ENCODE results near the gene SS18L1. TPM values are rescaled to one million over a fixed set of nuclear protein-coding genes. Genes with fewer than 3 reads are reported as not detected.

Gene SS18L1
- total RNA-seq, 5 donors from 2014 or later (not counting 1 experiment from before 2014, with no cell fraction given), result 14.6 to 23.6 (median 19.4) TPM

DNA sequence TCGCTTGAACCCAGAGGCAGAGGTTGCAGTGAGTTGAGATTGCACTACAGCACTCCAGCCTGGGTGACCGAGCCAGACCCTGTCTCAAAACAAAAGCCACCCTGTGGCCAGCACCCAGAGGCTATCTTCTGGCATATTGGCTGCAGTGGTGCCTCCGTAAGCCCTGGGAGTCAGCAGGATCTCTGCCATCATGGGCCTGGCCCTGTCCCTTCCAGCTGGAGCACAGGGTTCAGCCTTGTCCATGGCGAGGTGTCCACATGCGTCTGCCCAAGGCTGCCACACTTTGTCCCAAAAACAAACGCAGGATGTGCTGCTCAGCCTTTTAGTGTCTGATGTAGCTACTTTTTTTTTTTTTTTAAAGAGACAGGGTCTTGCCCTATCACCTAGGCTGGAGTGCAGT lies 23.9 kb downstream of the SS18L1 start:
- WGBS (ENCODE audit: insufficient coverage), result 90% methylated on average over 4 of the region's 6 CpGs
- DNase-seq (no peak), ATAC-seq (replicated peaks in 1 of 4) (no peak)
- H3K36me3 Mint-ChIP-seq, result peaks cover 27% of the 10 kb centered on the region
- H3K27me3 ChIP-seq (replicated peaks in 1 of 2; ENCODE audit: control insufficient read depth in 2 of 2, extremely low read depth in 1 of 2, insufficient read depth in 2 of 2, low read length in 1 of 2), result no peaks in the 10 kb centered on the region
- H3K4me1 ChIP-seq (ENCODE audit: control insufficient read depth in 1 of 2, extremely low read depth in 1 of 2, insufficient read depth in 2 of 2, low read length in 2 of 2), result no peaks in the 10 kb centered on the region
- peaks cover 20 to 38% of the 10 kb centered on the region in 2 donors for H3K36me3 ChIP-seq (ENCODE audit: control insufficient read depth in 2 of 2, extremely low read depth in 1 of 2, insufficient read depth in 1 of 2, low read length in 1 of 2)
- no peak overlapping the region for H3K27ac ChIP-seq (ENCODE audit: low read length)
- no peaks in the 10 kb centered on the region for H3K9me3 ChIP-seq
- ChIA-PET CTCF (interaction anchor here in 1 of 2 donors (0.7 kb wide), 1 partner anchor 164 kb away, joined by 11 read pairs; no protein-coding TSS in a partner anchor), POLR2A (interaction anchor here in 1 of 2 donors (0.6 kb wide), 1 partner anchor 39 kb away, joined by 3 read pairs; no protein-coding TSS in a partner anchor)
- H3K27me3 Mint-ChIP-seq, result no peaks in the 10 kb centered on the region
- no peaks in the 10 kb centered on the region for H3K9me3 Mint-ChIP-seq
- no peak overlapping the region for H3K4me3 ChIP-seq (ENCODE audit: control insufficient read depth in 1 of 2, extremely low read depth in 1 of 2, low read length in 1 of 2)
- H3K27ac Mint-ChIP-seq, result no peak overlapping the region
- H3K4me3 Mint-ChIP-seq, result no peak overlapping the region
- H3K4me1 Mint-ChIP-seq, result no peaks in the 10 kb centered on the region

DNA sequence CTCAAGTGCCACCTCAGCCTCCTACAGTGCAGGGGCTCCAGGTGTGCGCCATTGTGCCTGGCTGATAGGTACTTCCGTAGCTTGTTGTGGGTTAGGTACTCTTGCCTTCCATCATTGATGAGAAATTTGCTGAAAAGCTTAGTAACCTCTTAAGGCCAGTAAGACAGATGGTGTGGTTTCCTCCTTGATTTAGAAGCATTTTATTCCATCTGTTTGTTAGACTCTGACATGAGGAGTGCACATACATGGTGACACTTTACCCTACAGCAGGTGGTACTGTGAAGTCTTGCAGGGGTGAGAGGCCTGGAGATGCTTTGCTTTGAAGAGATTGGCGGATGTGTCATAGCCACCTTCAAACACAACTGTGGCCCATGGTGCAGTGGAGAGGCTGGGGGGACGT lies 24.5 kb downstream of the SS18L1 start:
- ATAC-seq (replicated peaks in 1 of 4) (no peak), DNase-seq (no peak)
- H3K4me1 Mint-ChIP-seq, result no peaks in the 10 kb centered on the region
- H3K27ac Mint-ChIP-seq, result no peak overlapping the region
- CTCF ChIA-PET, result interaction anchor here in 1 of 2 donors (0.7 kb wide), 1 partner anchor 165 kb away, joined by 11 read pairs; no protein-coding TSS in a partner anchor
- no peaks in the 10 kb centered on the region for H3K9me3 Mint-ChIP-seq
- Histone ChIP-seq H3K36me3 (ENCODE audit: control insufficient read depth in 2 of 2, extremely low read depth in 1 of 2, insufficient read depth in 1 of 2, low read length in 1 of 2) (peaks cover 20 to 34% of the 10 kb centered on the region in 2 donors), H3K9me3 (no peaks in the 10 kb centered on the region), H3K4me1 (ENCODE audit: control insufficient read depth in 1 of 2, extremely low read depth in 1 of 2, insufficient read depth in 2 of 2, low read length in 2 of 2) (no peaks in the 10 kb centered on the region), H3K27me3 (replicated peaks in 1 of 2; ENCODE audit: control insufficient read depth in 2 of 2, extremely low read depth in 1 of 2, insufficient read depth in 2 of 2, low read length in 1 of 2) (no peaks in the 10 kb centered on the region), H3K4me3 (ENCODE audit: control insufficient read depth in 1 of 2, extremely low read depth in 1 of 2, low read length in 1 of 2) (no peak overlapping the region), H3K27ac (ENCODE audit: low read length) (no peak overlapping the region)
- no peaks in the 10 kb centered on the region for H3K27me3 Mint-ChIP-seq
- POLR2A ChIA-PET, result interaction anchor here in 1 of 2 donors (0.6 kb wide), 1 partner anchor 40 kb away, joined by 3 read pairs; no protein-coding TSS in a partner anchor
- no peak overlapping the region for H3K4me3 Mint-ChIP-seq
- H3K36me3 Mint-ChIP-seq, result peaks cover 27% of the 10 kb centered on the region
- WGBS (ENCODE audit: insufficient coverage), result 100% methylated on average over 1 of the region's 4 CpGs

DNA sequence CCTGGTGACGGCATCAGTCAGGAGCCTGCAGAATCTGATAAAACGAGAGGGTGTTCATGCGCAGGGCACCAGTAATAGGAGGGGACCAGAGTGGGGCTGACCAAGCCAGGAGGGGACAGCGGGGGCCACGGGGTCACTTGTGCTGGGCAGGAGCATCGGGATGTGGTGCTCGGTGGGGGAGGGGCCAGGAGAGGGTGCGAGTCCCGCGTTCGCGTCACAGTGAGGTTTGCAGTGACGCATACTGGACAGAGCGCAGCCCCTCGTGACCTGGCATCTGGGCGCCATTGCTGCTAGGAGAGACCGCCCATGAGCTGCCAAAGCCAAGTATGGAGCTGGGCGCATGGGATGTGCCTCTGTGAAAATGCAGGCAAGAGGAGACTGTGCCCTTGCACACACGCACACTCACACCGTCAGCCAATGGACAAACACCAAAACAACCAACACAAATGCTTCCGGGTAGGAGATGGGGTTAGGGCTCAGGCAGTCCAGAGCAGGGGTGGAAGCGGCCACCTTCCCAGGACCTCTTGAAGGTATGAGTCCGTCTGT lies 25.4 kb downstream of the SS18L1 start:
- no peak overlapping the region for H3K27ac Mint-ChIP-seq
- Histone ChIP-seq H3K27me3 (replicated peaks in 1 of 2; ENCODE audit: control insufficient read depth in 2 of 2, extremely low read depth in 1 of 2, insufficient read depth in 2 of 2, low read length in 1 of 2) (no peaks in the 10 kb centered on the region), H3K27ac (ENCODE audit: low read length) (no peak overlapping the region), H3K36me3 (ENCODE audit: control insufficient read depth in 2 of 2, extremely low read depth in 1 of 2, insufficient read depth in 1 of 2, low read length in 1 of 2) (peaks cover 20 to 31% of the 10 kb centered on the region in 2 donors), H3K9me3 (no peaks in the 10 kb centered on the region), H3K4me3 (ENCODE audit: control insufficient read depth in 1 of 2, extremely low read depth in 1 of 2, low read length in 1 of 2) (no peak overlapping the region), H3K4me1 (ENCODE audit: control insufficient read depth in 1 of 2, extremely low read depth in 1 of 2, insufficient read depth in 2 of 2, low read length in 2 of 2) (no peaks in the 10 kb centered on the region)
- ChIA-PET POLR2A (no interaction called here), CTCF (no interaction called here)
- ATAC-seq (replicated peaks in 1 of 4) (no peak), DNase-seq (no peak)
- H3K9me3 Mint-ChIP-seq, result no peaks in the 10 kb centered on the region
- H3K36me3 Mint-ChIP-seq, result peaks cover 25% of the 10 kb centered on the region
- no peaks in the 10 kb centered on the region for H3K27me3 Mint-ChIP-seq
- no peak overlapping the region for H3K4me3 Mint-ChIP-seq
- no peaks in the 10 kb centered on the region for H3K4me1 Mint-ChIP-seq
- WGBS (ENCODE audit: insufficient coverage), result 97% methylated on average over 9 of the region's 23 CpGs

DNA sequence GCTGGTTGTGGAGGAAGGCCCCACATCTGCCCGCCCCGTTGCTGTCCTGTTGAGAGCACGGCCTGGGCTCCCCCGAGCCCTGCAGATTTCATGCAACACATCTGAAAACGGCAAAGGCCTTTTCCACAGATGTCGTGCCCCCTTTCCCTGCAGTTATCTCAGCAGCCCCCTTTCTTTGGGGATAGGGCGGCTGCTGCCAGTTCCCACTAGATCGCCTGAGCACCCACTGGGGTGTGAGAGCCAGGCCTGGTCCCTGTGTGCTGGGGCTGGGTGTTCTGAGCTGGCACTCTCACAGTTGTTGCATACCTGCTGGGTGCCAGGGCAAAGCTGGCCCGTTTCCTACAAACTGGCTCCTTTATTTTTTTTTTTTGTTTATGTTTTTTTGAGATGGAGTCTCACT lies 27.0 kb downstream of the SS18L1 start:
- ATAC-seq (replicated peaks in 1 of 4) (no peak), DNase-seq (no peak)
- Mint-ChIP-seq H3K27ac (no peak overlapping the region), H3K27me3 (no peaks in the 10 kb centered on the region), H3K4me1 (no peaks in the 10 kb centered on the region), H3K36me3 (peaks cover 28% of the 10 kb centered on the region), H3K9me3 (no peaks in the 10 kb centered on the region), H3K4me3 (no peak overlapping the region)
- H3K27ac ChIP-seq (ENCODE audit: low read length), result no peak overlapping the region
- H3K9me3 ChIP-seq, result no peaks in the 10 kb centered on the region
- peaks cover 10 to 17% of the 10 kb centered on the region in 2 donors for H3K36me3 ChIP-seq (ENCODE audit: control insufficient read depth in 2 of 2, extremely low read depth in 1 of 2, insufficient read depth in 1 of 2, low read length in 1 of 2)
- H3K4me3 ChIP-seq (ENCODE audit: control insufficient read depth in 1 of 2, extremely low read depth in 1 of 2, low read length in 1 of 2), result no peak overlapping the region
- WGBS (ENCODE audit: insufficient coverage), result 97% methylated on average over 6 of the region's 9 CpGs
- H3K4me1 ChIP-seq (ENCODE audit: control insufficient read depth in 1 of 2, extremely low read depth in 1 of 2, insufficient read depth in 2 of 2, low read length in 2 of 2), result no peaks in the 10 kb centered on the region
- CTCF ChIA-PET, result no interaction called here
- no peaks in the 10 kb centered on the region for H3K27me3 ChIP-seq (replicated peaks in 1 of 2; ENCODE audit: control insufficient read depth in 2 of 2, extremely low read depth in 1 of 2, insufficient read depth in 2 of 2, low read length in 1 of 2)
- POLR2A ChIA-PET, result no interaction called here

DNA sequence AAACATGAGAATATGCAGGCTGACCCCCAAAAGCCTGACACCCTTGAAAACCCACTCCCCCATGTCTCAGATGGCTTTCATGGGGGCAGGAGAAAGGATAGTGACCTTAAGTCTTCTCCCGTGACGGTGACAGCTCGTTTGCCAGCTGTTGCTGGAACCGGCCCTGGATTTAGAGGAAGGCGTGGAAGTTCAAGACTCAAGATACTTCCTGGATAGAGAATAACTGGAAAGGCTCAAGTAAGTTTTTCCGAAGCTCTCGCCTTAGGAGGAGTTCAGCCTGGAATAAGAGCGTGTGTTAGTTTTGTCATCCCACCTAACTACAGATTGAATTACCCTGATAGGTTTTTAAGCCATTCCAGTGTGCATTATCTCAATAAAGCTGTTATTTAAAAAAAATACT lies 27.7 kb downstream of the SS18L1 start:
- no peak overlapping the region for H3K4me3 Mint-ChIP-seq
- Histone ChIP-seq H3K9me3 (no peaks in the 10 kb centered on the region), H3K27me3 (replicated peaks in 1 of 2; ENCODE audit: control insufficient read depth in 2 of 2, extremely low read depth in 1 of 2, insufficient read depth in 2 of 2, low read length in 1 of 2) (no peaks in the 10 kb centered on the region), H3K36me3 (ENCODE audit: control insufficient read depth in 2 of 2, extremely low read depth in 1 of 2, insufficient read depth in 1 of 2, low read length in 1 of 2) (peaks cover 6 to 12% of the 10 kb centered on the region in 2 donors), H3K4me1 (ENCODE audit: control insufficient read depth in 1 of 2, extremely low read depth in 1 of 2, insufficient read depth in 2 of 2, low read length in 2 of 2) (no peaks in the 10 kb centered on the region), H3K4me3 (ENCODE audit: control insufficient read depth in 1 of 2, extremely low read depth in 1 of 2, low read length in 1 of 2) (no peak overlapping the region), H3K27ac (ENCODE audit: low read length) (no peak overlapping the region)
- WGBS (ENCODE audit: insufficient coverage), result 93% methylated on average over 3 of the region's 8 CpGs
- no peak overlapping the region for H3K27ac Mint-ChIP-seq
- ATAC-seq (replicated peaks in 1 of 4) (no peak), DNase-seq (no peak)
- no peaks in the 10 kb centered on the region for H3K4me1 Mint-ChIP-seq
- H3K36me3 Mint-ChIP-seq, result peaks cover 24% of the 10 kb centered on the region
- no peaks in the 10 kb centered on the region for H3K27me3 Mint-ChIP-seq
- H3K9me3 Mint-ChIP-seq, result no peaks in the 10 kb centered on the region
- ChIA-PET CTCF (no interaction called here), POLR2A (no interaction called here)

DNA sequence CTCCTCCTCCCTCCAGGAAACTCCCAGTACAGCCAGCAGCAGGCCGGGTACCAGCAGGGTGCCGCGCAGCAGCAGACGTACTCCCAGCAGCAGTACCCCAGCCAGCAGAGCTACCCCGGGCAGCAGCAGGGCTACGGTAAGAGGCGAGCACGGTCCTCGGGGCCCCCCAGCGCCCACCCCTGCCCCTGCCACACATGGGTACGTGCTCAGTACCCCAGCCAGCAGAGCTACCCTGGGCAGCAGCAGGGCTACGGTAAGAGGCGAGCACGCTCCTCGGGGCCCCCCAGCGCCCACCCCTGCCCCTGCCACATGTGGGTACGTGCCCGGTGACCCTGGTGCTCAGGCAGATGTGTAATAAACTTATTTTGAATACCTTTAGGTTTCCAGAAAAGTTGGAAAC lies 29.1 kb downstream of the SS18L1 start:
- Mint-ChIP-seq H3K4me3 (no peak overlapping the region), H3K27ac (no peak overlapping the region), H3K36me3 (peaks cover 21% of the 10 kb centered on the region), H3K27me3 (no peaks in the 10 kb centered on the region), H3K9me3 (no peaks in the 10 kb centered on the region), H3K4me1 (no peaks in the 10 kb centered on the region)
- Histone ChIP-seq H3K27ac (ENCODE audit: low read length) (no peak overlapping the region), H3K36me3 (ENCODE audit: control insufficient read depth in 2 of 2, extremely low read depth in 1 of 2, insufficient read depth in 1 of 2, low read length in 1 of 2) (peaks cover 3 to 12% of the 10 kb centered on the region in 2 donors), H3K27me3 (replicated peaks in 1 of 2; ENCODE audit: control insufficient read depth in 2 of 2, extremely low read depth in 1 of 2, insufficient read depth in 2 of 2, low read length in 1 of 2) (no peaks in the 10 kb centered on the region), H3K9me3 (no peaks in the 10 kb centered on the region), H3K4me1 (ENCODE audit: control insufficient read depth in 1 of 2, extremely low read depth in 1 of 2, insufficient read depth in 2 of 2, low read length in 2 of 2) (no peaks in the 10 kb centered on the region), H3K4me3 (ENCODE audit: control insufficient read depth in 1 of 2, extremely low read depth in 1 of 2, low read length in 1 of 2) (no peak overlapping the region)
- WGBS (ENCODE audit: insufficient coverage), result 96% methylated on average over 14 of the region's 18 CpGs
- DNase-seq (no peak), ATAC-seq (replicated peaks in 1 of 4) (no peak)
- CTCF ChIA-PET, result no interaction called here
- POLR2A ChIA-PET, result no interaction called here

Measured in T-cell (primary cell).